ENCODE measurements around the gene FAM110D.

FAM110D gene

GRCh38 chr1:26158908-26159742 lies at the start of gene FAM110D:
FAM110D (plus strand) TSS chr1:26159079; CDS start chr1:26161292, 2,213 bp downstream.
- no peak for DNase-seq

- no peak for DNase-seq
These were observed 49.4 kb upstream of the FAM110D start for GRCh38 chr1:26109229-26110164.

- DNase-seq: peak; percentile 26
These were observed 47.9 kb upstream of the FAM110D start for GRCh38 chr1:26110731-26111529.

- peak; percentile 87 for DNase-seq
These were observed 47.1 kb upstream of the FAM110D start, which contains the start of gene PDIK1L for GRCh38 chr1:26111530-26112406. PDIK1L (plus strand) TSS chr1:26111824; CDS start chr1:26114309, 2,485 bp downstream.

DNA sequence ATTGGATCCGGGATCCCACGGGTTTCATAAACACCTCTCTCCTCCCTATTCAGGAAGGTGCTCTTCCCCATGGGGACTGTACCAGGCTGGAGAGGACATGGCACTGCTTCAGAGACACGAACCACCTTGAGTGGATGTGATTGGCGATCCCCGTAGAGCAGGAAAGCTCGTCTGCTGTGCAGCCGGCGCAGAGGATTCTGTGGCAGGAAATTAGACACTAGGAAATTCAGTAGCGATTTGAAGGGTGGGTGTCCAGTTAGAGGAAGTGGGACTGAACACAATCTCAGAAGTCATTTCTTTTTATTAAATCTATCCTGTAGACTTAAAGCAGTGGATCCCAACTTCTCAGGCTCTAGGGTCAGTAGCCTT lies 46.5 kb upstream of the FAM110D start:
- DNase-seq: peak; percentile 64

DNA sequence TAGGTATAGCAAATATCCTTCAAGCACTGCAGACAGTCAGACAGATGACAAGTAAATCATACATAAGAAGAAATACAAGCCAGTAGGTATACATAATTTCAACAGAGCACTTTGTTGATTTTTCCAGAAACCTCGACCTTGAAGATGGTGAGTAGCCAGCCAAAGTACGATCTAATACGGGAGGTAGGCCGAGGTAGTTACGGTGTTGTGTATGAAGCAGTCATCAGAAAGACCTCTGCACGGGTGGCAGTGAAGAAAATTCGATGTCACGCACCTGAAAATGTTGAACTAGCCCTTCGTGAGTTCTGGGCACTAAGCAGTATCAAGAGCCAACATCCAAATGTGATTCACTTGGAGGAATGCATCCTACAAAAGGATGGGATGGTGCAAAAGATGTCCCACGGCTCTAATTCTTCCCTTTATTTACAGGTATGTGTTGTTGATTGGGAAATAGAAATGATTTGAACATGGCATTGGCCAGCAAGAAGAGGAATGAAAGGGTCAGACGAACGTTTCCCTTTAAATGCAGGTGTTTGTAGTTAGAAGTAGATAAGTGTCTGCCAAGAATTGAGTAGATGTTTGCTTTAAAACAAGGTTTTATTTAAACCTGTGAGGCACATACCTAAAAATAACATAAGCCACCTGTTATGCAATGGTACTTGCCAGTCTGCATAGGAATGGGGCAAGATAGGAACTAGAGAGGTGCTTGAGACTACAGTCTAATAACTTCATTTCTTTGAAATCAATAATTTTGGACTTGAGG lies 44.5 kb upstream of the FAM110D start:
- DNase-seq: no peak

- no peak for DNase-seq
These were observed 38.8 kb upstream of the FAM110D start for GRCh38 chr1:26119892-26120608.

DNA sequence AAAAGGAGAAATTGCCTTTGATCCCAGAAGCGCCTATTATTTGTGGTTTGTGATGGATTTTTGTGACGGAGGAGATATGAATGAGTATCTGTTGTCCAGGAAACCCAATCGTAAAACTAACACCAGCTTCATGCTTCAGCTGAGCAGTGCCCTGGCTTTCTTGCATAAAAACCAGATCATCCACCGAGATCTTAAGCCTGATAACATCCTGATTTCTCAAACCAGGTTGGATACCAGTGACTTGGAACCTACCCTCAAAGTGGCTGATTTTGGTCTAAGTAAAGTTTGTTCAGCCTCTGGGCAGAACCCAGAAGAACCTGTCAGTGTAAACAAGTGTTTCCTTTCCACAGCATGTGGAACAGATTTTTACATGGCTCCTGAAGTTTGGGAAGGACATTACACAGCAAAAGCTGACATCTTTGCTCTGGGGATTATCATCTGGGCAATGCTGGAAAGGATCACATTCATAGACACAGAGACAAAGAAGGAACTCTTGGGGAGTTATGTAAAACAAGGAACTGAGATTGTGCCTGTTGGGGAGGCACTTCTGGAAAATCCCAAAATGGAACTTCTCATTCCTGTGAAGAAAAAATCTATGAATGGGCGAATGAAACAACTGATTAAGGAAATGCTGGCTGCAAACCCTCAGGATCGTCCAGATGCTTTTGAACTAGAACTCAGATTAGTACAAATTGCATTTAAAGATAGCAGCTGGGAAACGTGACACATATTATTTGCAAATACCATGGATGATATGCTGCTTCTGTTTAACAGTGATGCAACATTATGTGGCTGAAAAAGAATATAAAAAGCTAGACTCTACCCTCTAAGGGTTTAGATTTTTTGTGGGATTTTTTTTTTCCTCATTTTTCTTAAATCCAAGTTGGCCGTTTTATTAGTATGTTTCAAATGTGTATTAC lies 36.8 kb upstream of the FAM110D start:
- DNase-seq: no peak

DNA sequence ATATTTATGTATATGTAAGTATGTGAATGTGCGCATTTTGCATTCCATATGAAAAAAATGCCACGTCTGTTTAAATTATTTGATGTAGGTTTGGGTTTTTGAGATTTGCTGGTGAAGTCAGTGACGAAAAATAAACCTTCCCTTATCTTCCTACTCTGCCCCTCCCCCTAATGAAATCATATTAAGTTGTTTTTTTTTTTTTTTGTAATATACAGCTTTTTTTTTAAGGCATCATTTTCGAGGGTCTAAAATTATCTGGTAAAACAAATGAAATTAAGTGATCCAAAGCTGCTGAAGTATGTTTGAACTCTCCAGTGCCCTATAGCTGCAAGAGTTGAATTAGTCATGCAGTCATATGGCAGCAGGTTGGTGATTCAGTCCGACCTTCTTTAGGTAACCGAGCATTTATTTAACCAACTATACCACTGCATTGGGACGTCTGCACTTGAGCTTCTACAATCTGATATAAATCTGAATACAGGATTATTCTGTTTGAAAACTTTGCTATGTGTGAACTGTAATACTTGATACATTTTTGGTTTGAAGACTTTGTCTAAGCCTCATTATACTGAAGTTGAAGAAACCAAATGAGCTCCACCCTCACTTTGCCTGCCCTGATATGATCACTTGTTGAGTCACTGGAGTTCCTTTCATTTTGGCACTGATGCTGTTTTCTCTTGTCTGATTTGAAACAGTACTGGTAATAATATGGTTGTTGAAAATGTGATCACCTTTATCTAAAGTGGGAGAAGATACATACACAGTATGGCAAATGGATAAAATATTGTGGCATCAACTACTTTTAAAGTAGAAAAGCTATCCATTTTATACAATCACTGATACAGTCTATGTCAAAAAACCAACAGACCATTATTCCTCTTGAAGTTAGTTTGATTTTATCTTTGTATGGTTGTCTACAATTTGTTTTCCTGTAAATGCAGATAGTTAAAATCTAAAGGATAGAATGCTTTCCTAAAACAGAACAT lies 35.6 kb upstream of the FAM110D start:
- DNase-seq: no peak

DNA sequence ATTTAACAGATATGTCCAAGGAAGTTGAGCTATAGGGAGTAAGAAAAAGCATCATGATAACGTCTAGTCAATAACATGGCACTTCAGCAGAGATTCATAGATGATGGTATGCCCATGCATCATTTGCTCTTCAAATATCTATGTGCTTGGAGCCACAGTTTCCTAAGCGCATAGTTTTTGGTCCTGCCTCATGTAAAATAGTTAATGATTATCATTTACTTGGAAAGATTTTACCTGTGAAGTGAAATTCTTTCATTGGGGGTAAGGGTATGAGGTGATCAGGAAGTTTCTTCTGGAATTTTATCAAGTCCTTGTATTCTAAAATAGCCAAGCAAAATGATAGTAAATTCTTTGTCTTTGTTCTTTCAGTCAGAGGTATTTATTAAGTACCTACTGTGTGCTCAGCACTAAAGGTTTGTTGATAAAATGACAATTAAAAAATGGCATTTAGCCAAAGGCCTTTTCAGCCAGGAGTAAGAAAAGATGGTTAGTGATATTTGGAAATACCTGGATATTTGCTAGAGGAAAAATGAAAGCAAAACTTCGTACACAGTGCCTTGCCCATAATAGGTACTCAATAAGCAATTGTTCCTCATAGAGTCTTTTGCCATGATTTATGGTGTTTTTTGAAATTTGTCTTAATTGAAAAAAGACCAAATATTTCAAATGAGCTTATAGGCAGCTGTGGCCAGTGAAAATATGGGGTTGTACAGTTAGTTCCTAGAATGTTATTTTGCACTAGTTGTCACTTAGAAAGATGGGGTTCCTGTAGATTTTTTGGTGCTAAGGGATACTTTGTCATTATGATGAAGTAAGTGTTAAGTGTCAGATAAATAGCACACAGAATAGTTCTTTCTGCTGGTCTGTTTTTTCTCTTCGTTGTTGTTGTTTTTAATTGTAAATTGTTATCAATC lies 34.2 kb upstream of the FAM110D start:
- no peak for DNase-seq

GRCh38 chr1:26125382-26125781 lies 33.5 kb upstream of the FAM110D start:
- DNase-seq: no peak

DNA sequence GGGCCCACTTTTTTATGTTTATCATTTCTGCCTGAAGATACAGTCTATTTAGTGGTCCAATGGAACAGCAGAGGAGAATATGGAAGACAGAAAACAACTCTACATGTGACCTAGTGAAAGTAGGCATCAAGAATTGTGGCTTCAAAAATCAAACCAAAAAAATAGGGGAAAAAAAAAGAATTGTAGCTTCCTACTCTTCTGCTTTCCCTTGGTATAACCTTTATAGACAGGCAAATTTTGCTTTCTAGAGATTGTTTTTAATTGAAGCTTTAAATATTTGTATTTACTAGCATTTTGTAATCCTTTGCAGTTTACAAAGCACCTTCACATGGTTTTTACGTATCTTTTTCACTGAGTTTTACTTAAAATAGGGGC lies 32.9 kb upstream of the FAM110D start:
- DNase-seq: no peak

- DNase-seq: peak; percentile 9
These were observed 32.4 kb upstream of the FAM110D start for GRCh38 chr1:26126321-26127084.

DNA sequence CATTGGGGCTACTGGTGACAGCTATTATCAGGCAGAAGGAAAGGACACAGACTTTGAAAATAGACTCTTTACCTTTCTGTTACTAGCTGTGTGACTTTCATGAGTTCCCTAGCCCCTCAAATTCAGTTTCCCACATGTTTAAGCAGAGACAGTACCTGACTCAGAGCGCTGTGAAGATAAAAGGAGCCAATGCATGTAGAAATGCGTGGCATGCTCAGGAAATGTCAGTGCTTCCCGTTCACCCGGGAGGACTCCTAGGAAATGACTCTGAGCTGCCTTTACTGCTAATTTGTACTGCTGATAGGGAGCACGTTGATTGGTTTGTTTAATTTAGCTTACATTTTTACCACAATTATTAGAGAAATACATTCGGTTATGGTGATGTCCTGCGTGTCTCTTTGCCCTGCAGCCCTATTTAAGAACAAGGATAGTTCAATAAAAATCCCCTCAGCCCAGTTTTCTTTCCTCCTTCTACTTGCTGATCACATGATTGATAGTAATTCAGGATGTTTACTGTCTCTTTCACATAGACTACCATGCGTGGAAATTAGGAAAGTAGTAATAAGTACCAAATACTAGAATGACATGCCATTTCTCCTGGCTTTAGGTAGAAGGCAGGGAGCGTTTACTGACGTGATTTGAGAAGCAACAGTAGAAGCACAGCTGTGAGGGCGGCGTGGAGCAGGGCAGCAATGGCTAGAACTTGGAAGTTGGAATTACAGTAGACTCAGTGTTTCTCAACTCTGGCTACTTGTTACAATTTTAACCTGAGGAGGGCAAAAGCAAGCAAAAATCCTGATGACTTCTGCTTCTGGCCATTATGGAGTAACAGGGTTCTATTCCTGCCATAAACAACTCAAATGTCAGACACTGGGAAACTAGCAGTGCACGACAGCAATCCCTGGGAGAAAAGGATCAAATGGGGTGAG lies 31.4 kb upstream of the FAM110D start:
- DNase-seq: no peak

GRCh38 chr1:26129778-26130177 lies 29.1 kb upstream of the FAM110D start:
- no peak for DNase-seq

Measured in NCI-H748 treated with DMSO at 0.1 percent for 48 hours (cell line).